ENCODE data around the gene WDPCP.

DNA sequence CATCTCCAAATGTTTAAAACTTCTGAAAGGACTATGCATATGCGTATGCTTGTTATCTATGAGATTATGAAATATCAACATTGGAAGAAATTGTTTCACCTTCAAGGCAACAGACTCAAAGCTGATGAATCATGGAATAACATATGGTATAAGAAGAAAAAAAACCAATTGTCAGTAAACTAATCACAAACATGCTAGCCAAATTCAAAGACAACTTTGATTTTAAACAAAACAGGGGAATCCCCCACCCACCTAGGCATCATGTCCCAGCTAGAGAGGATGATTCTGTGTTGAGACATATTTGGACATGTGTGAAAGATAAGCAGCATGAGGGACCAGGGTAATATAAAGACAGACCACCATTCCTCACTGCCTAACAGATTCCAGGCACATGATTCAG lies 147.7 kb downstream of the WDPCP start:
- TF ChIP-seq, protein P1, sequence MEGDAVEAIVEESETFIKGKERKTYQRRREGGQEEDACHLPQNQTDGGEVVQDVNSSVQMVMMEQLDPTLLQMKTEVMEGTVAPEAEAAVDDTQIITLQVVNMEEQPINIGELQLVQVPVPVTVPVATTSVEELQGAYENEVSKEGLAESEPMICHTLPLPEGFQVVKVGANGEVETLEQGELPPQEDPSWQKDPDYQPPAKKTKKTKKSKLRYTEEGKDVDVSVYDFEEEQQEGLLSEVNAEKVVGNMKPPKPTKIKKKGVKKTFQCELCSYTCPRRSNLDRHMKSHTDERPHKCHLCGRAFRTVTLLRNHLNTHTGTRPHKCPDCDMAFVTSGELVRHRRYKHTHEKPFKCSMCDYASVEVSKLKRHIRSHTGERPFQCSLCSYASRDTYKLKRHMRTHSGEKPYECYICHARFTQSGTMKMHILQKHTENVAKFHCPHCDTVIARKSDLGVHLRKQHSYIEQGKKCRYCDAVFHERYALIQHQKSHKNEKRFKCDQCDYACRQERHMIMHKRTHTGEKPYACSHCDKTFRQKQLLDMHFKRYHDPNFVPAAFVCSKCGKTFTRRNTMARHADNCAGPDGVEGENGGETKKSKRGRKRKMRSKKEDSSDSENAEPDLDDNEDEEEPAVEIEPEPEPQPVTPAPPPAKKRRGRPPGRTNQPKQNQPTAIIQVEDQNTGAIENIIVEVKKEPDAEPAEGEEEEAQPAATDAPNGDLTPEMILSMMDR (IDR thresholded peaks at IDR 0.05), result no peak
- TF ChIP-seq POLR2A (IDR thresholded peaks at IDR 0.05), result no peak
- TF ChIP-seq POLR2AphosphoS5 (IDR thresholded peaks at IDR 0.05), result no peak
